ENCODE measurements around the gene PINK1. TPM values are rescaled to one million over a fixed set of nuclear protein-coding genes. Genes with fewer than 3 reads are reported as not detected.

PINK1 gene
- polyA plus RNA-seq, 1 donor (not counting 4 experiments of a cell fraction or from before 2014, with no cell fraction given): 44.6 TPM

DNA sequence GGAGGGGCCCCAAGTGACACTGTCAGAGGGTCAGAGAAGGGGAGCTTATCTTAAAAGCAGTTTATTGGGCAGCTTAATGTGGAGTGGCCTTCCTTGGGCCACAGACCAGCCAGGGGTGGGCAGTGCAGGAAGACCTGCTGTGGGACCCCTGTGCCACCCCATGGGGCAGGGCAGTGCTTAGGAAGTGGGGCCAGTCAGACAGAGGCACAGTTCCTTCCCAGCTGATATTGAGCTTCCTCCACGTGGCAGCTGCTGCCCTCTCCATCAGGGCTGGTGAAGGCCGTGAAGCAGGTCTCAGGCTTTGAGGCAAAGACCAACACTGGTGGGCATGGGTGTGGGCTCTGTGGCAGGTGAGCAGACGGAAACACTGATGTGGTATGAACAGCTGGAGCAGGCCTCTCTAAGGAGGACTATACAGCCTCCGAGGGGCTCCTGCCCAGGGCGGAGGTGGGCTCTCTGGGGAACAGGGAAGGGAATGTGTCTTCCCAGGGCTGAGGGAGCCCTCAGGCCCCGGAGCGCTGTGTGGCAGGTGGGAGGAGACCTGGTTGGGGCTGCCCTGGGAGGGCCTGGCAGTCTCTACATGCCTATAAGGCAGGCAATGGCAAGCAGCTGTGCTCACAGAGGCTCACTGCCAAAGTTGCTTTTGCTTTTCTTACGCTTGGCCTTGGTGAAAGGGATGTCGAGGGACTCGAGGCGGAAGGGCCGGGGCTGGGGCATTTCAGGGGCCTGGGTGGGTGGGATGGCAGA lies 30.9 kb downstream of the PINK1 start:
- H2AFZ ChIP-seq (ENCODE audit: control insufficient read depth, low read length): no peak overlapping the region
- H3K79me2 ChIP-seq (ENCODE audit: control insufficient read depth, insufficient read depth, low read length): peaks cover 21% of the 10 kb centered on the region
- no peaks in the 10 kb centered on the region for H3K9me3 ChIP-seq (ENCODE audit: control insufficient read depth, low read depth, low read length)
- H3K4me3 ChIP-seq (ENCODE audit: control insufficient read depth in 2 of 3, extremely low read depth in 1 of 3, insufficient read depth in 2 of 3, low read depth in 1 of 3, low read length in 3 of 3): no peak overlapping the region
- peaks cover 16% of the 10 kb centered on the region for H3K4me1 ChIP-seq (ENCODE audit: control insufficient read depth, extremely low read depth, insufficient read depth, low read length)
- no peaks in the 10 kb centered on the region for H3K9me1 ChIP-seq (ENCODE audit: control insufficient read depth, extremely low read depth, insufficient read depth, low read length)
- no peaks in the 10 kb centered on the region for H4K20me1 ChIP-seq (ENCODE audit: control insufficient read depth, extremely low read depth, insufficient read depth, low read length)
- dilution Hi-C loops (cut with MboI; ENCODE audit: extremely low pct_ligation_motif_present, low sequenced_read_pairs): no loop called here
- H3K27ac ChIP-seq (ENCODE audit: control insufficient read depth, insufficient read depth, low read length): no peak overlapping the region
- H3K9ac ChIP-seq (ENCODE audit: control insufficient read depth, extremely low read depth, insufficient read depth, low read length): no peak overlapping the region
- DNase-seq (ENCODE audit: low read depth, low spot score): no peak
- TF ChIP-seq, protein P1, sequence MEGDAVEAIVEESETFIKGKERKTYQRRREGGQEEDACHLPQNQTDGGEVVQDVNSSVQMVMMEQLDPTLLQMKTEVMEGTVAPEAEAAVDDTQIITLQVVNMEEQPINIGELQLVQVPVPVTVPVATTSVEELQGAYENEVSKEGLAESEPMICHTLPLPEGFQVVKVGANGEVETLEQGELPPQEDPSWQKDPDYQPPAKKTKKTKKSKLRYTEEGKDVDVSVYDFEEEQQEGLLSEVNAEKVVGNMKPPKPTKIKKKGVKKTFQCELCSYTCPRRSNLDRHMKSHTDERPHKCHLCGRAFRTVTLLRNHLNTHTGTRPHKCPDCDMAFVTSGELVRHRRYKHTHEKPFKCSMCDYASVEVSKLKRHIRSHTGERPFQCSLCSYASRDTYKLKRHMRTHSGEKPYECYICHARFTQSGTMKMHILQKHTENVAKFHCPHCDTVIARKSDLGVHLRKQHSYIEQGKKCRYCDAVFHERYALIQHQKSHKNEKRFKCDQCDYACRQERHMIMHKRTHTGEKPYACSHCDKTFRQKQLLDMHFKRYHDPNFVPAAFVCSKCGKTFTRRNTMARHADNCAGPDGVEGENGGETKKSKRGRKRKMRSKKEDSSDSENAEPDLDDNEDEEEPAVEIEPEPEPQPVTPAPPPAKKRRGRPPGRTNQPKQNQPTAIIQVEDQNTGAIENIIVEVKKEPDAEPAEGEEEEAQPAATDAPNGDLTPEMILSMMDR (optimal IDR thresholded peaks at IDR 0.05 in 1 of 3, IDR thresholded peaks at IDR 0.05 in 1 of 3, conservative IDR thresholded peaks at IDR 0.05 in 1 of 3; ENCODE audit: extremely low read depth in 1 of 3, insufficient read depth in 2 of 3, low read length in 3 of 3): no peak
- TF ChIP-seq EZH2 (IDR thresholded peaks at IDR 0.05; ENCODE audit: low read length): no peak
- H3K36me3 ChIP-seq (ENCODE audit: control insufficient read depth in 2 of 2, extremely low read depth in 1 of 2, insufficient read depth in 2 of 2, low read length in 2 of 2): peaks cover under 1 to 5% of the 10 kb centered on the region in 2 experiments
- no peak for FAIRE-seq
- H3K27me3 ChIP-seq (ENCODE audit: control insufficient read depth, extremely low read depth, insufficient read depth, low read length): no peaks in the 10 kb centered on the region
- H3K4me2 ChIP-seq (ENCODE audit: control insufficient read depth, extremely low read depth, insufficient read depth, low read depth, low read length): no peak overlapping the region

DNA sequence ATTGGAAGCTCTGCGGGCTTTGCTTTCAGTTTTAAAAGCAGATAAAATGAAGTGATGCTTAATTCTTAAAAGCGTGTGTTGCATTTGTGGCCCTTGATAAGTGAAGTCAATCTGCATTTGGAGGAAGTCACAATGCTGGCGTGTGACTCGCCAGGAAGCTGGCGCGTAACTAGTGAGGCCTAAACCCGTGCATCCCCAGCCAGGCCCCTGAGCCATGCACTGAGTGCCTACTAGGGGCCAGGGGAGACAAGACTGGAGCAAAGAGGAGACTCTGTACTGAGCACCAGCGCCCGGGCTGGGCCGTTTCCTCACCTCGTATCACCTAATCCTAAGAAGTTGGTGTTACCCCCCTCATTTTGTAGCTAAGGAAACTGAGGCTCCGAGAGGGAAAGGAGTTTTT lies 32.5 kb downstream of the PINK1 start:
- H3K9me1 ChIP-seq (ENCODE audit: control insufficient read depth, extremely low read depth, insufficient read depth, low read length): no peaks in the 10 kb centered on the region
- H3K27me3 ChIP-seq (ENCODE audit: control insufficient read depth, extremely low read depth, insufficient read depth, low read length): no peaks in the 10 kb centered on the region
- H3K36me3 ChIP-seq (ENCODE audit: control insufficient read depth in 2 of 2, extremely low read depth in 1 of 2, insufficient read depth in 2 of 2, low read length in 2 of 2): peaks cover 0 to 5% of the 10 kb centered on the region in 2 experiments
- H3K79me2 ChIP-seq (ENCODE audit: control insufficient read depth, insufficient read depth, low read length): peaks cover 5% of the 10 kb centered on the region
- no peaks in the 10 kb centered on the region for H3K9me3 ChIP-seq (ENCODE audit: control insufficient read depth, low read depth, low read length)
- H2AFZ ChIP-seq (ENCODE audit: control insufficient read depth, low read length): peak overlapping the region; percentile 0
- H3K4me3 ChIP-seq (ENCODE audit: control insufficient read depth in 2 of 3, extremely low read depth in 1 of 3, insufficient read depth in 2 of 3, low read depth in 1 of 3, low read length in 3 of 3): no peak overlapping the region
- no peak for FAIRE-seq
- H3K9ac ChIP-seq (ENCODE audit: control insufficient read depth, extremely low read depth, insufficient read depth, low read length): no peak overlapping the region
- no peak for DNase-seq (ENCODE audit: low read depth, low spot score)
- no peak for TF ChIP-seq EZH2 (IDR thresholded peaks at IDR 0.05; ENCODE audit: low read length)
- TF ChIP-seq, protein P1 (optimal IDR thresholded peaks at IDR 0.05 in 1 of 3, IDR thresholded peaks at IDR 0.05 in 1 of 3, conservative IDR thresholded peaks at IDR 0.05 in 1 of 3; ENCODE audit: extremely low read depth in 1 of 3, insufficient read depth in 2 of 3, low read length in 3 of 3): no peak
- no peaks in the 10 kb centered on the region for H4K20me1 ChIP-seq (ENCODE audit: control insufficient read depth, extremely low read depth, insufficient read depth, low read length)
- no peak overlapping the region for H3K27ac ChIP-seq (ENCODE audit: control insufficient read depth, insufficient read depth, low read length)
- dilution Hi-C loops (cut with MboI; ENCODE audit: extremely low pct_ligation_motif_present, low sequenced_read_pairs): no loop called here
- H3K4me1 ChIP-seq (ENCODE audit: control insufficient read depth, extremely low read depth, insufficient read depth, low read length): peaks cover 4% of the 10 kb centered on the region
- no peak overlapping the region for H3K4me2 ChIP-seq (ENCODE audit: control insufficient read depth, extremely low read depth, insufficient read depth, low read depth, low read length)

Measured in keratinocyte (primary cell).